Activated T-cell treated with anti-CD3 and anti-CD28 coated beads for 24 hours (primary cell): ENCODE results near the gene RPL19.
"Not testable (repeated sequence)": the region's sequence is repeated elsewhere in the genome, so short reads cannot be mapped to it uniquely, and the experiment has no call there.

Source experiments
- DNase-seq: peaks from one replicate; pipeline ENCODE4 v3.0.0-alpha.2; 2020; ENCODE audit warnings: low read depth

RPL19 gene

GRCh38 chr17:39244016-39244599, 44.0 kb downstream of the RPL19 start:
- DNase-seq, result no peak

- peak; percentile 81 for DNase-seq
Measured at GRCh38 chr17:39244600-39245570, 44.8 kb downstream of the RPL19 start.

- no peak for DNase-seq
Measured at GRCh38 chr17:39246274-39246673, 46.2 kb downstream of the RPL19 start.

GRCh38 chr17:39250076-39250475, 50.0 kb downstream of the RPL19 start:
- not testable (repeated sequence) for DNase-seq

- DNase-seq, result no peak
Measured at GRCh38 chr17:39251997-39252396, 51.9 kb downstream of the RPL19 start.

GRCh38 chr17:39252788-39253460, 52.8 kb downstream of the RPL19 start:
- no peak for DNase-seq
